ENCODE data around the gene NGF.

NGF gene

DNA sequence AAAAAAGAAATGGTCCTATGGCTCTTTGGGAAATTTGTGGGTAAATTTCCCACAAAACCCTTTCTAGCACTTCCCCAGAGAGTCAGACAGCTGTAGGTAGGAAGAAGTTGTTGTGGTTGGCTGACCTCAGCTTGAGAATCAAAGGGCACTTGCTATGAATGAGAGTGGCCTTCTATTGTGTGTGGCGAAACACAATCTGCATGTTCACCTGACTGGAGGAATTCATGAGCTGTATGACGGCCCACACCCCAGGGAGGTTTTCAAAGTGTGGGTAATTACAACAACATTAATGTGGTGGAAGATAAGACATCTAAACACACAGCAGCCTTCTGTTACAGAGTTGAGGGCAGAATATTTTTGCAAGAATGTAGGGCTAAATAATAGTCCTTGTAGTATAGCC is 38.8 kb downstream of the NGF start:
- H3K27me3 ChIP-seq (ENCODE audit: control insufficient read depth in 1 of 2, insufficient read depth in 2 of 2, low read length in 2 of 2) = no peaks in the 10 kb centered on the region
- no peak overlapping the region for H3K4me3 ChIP-seq (ENCODE audit: low read depth in 1 of 2, low read length in 2 of 2)
- H3K9me3 ChIP-seq (ENCODE audit: control insufficient read depth in 1 of 2, low read length in 2 of 2) = no peaks in the 10 kb centered on the region
- H3K27ac ChIP-seq (ENCODE audit: low read depth, low read length) = no peak overlapping the region
- no peak overlapping the region for H3K9ac ChIP-seq (ENCODE audit: low read depth in 1 of 2, low read length in 2 of 2)
- no peaks in the 10 kb centered on the region for H3K36me3 ChIP-seq (ENCODE audit: control insufficient read depth in 1 of 2, insufficient read depth in 2 of 2, low read length in 2 of 2)
- H3K4me1 ChIP-seq (ENCODE audit: control insufficient read depth in 1 of 2, insufficient read depth in 2 of 2, low read length in 2 of 2) = no peaks in the 10 kb centered on the region

DNA sequence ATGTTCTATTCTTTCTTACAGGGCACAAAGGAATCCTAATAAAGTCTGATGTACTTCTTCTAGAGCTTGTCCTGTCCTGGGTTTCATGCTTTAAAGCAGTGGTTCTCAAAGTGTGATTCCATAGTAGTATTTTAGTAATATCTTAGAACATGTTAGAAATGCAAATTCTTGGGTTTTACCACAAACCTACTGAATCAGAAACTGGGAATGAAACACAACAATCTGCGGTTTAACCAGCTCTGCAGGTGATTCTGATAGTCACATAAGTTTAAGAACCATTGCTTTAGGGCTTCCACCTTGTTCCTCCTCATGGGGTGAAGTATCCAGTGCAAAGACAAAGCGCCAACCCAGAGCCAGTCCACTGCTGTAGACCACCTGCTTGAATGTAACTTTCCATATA is 41.1 kb downstream of the NGF start:
- H3K4me1 ChIP-seq (ENCODE audit: control insufficient read depth in 1 of 2, insufficient read depth in 2 of 2, low read length in 2 of 2) = no peaks in the 10 kb centered on the region
- no peaks in the 10 kb centered on the region for H3K9me3 ChIP-seq (ENCODE audit: control insufficient read depth in 1 of 2, low read length in 2 of 2)
- H3K27me3 ChIP-seq (ENCODE audit: control insufficient read depth in 1 of 2, insufficient read depth in 2 of 2, low read length in 2 of 2) = no peaks in the 10 kb centered on the region
- no peak overlapping the region for H3K9ac ChIP-seq (ENCODE audit: low read depth in 1 of 2, low read length in 2 of 2)
- H3K4me3 ChIP-seq (ENCODE audit: low read depth in 1 of 2, low read length in 2 of 2) = no peak overlapping the region
- H3K27ac ChIP-seq (ENCODE audit: low read depth, low read length) = no peak overlapping the region
- H3K36me3 ChIP-seq (ENCODE audit: control insufficient read depth in 1 of 2, insufficient read depth in 2 of 2, low read length in 2 of 2) = no peaks in the 10 kb centered on the region

DNA sequence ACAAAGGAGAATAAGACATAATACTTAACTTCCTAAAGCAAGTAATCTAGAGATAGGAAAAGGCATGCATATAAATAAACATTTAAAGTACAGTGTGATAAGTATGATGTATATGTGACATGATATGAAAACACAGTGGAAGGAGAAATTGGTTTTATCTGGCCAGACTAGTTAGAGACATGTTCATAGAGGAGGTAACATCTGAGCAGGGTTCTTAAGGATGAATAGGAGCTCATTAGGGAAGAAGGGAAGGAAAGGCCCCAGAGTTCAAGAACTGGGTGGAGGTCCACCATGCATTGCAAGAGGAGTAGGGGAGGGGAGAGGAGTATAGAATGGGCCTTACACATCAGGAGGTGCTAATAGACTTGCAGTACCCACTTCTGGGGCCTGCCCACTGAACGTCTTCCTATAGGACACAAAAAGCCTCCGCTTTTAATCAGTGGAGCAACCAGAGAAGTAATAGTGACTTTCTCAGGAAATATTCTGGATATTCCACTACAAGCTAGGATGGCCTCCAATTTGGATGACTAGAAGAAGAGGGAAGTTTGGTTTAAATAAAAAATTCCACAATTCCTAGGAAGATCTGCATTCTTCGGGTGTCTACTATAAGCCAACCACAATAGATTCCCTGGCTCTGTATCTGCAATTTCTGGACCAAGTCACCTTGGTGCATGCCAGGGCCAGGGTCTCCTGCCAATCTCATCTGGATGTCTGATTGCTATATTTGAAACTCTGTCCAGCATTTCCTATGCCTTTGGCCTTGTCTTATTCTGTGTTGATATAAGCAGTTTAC is 41.9 kb downstream of the NGF start:
- Histone ChIP-seq H3K36me3 (ENCODE audit: control insufficient read depth in 1 of 2, insufficient read depth in 2 of 2, low read length in 2 of 2) (no peaks in the 10 kb centered on the region), H3K27me3 (ENCODE audit: control insufficient read depth in 1 of 2, insufficient read depth in 2 of 2, low read length in 2 of 2) (no peaks in the 10 kb centered on the region), H3K9me3 (ENCODE audit: control insufficient read depth in 1 of 2, low read length in 2 of 2) (no peaks in the 10 kb centered on the region), H3K4me1 (ENCODE audit: control insufficient read depth in 1 of 2, insufficient read depth in 2 of 2, low read length in 2 of 2) (no peaks in the 10 kb centered on the region), H3K4me3 (ENCODE audit: low read depth in 1 of 2, low read length in 2 of 2) (no peak overlapping the region), H3K9ac (ENCODE audit: low read depth in 1 of 2, low read length in 2 of 2) (no peak overlapping the region), H3K27ac (ENCODE audit: low read depth, low read length) (no peak overlapping the region)

DNA sequence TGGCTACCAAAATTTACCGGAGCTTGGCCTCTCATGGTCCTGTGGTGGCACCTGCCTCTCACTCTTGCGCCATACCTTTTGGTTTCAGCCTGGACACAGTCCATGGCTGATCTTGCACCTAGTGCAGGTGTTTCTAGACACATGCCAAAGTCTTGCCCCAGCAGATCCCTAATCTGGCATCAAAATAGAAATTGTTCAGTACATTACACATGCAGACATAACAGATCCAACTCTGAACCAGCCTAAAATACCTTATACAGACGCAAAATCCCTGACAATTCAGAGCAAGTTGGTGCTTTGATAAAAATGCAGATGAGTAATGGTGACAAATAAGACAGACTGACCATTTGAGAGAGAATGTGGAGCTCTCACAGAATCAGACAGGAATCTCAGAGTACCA is 44.1 kb downstream of the NGF start:
- H3K27ac ChIP-seq (ENCODE audit: low read depth, low read length) = no peak overlapping the region

DNA sequence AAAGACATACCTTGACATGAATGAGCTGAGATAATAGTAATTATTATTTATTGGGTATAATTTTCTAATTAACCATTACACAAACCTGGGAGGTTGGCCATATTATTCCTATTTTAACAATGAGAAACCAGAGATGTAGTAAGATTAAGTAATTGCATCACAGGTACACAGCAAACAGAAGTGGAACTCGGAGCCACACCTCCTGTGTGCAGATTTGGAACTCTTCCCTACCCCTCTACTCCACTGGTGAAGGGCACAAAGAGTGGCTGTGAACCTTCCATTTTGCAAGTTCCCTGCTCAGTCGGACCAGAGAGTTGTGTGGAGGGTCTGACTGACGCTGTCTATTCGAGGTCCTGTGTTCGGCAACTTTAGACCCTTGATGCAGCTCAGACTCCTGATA is 45.0 kb downstream of the NGF start:
- Histone ChIP-seq H3K27ac (ENCODE audit: low read depth, low read length) (no peak overlapping the region), H3K36me3 (ENCODE audit: control insufficient read depth in 1 of 2, insufficient read depth in 2 of 2, low read length in 2 of 2) (no peaks in the 10 kb centered on the region), H3K27me3 (ENCODE audit: control insufficient read depth in 1 of 2, insufficient read depth in 2 of 2, low read length in 2 of 2) (no peaks in the 10 kb centered on the region), H3K9ac (ENCODE audit: low read depth in 1 of 2, low read length in 2 of 2) (no peak overlapping the region), H3K9me3 (ENCODE audit: control insufficient read depth in 1 of 2, low read length in 2 of 2) (no peaks in the 10 kb centered on the region), H3K4me1 (ENCODE audit: control insufficient read depth in 1 of 2, insufficient read depth in 2 of 2, low read length in 2 of 2) (no peaks in the 10 kb centered on the region), H3K4me3 (ENCODE audit: low read depth in 1 of 2, low read length in 2 of 2) (no peak overlapping the region)

More for the DNA sequence above, 44.1 kb downstream of the NGF start:
- H3K4me1 ChIP-seq (ENCODE audit: control insufficient read depth in 1 of 2, insufficient read depth in 2 of 2, low read length in 2 of 2) = no peaks in the 10 kb centered on the region
- no peak overlapping the region for H3K4me3 ChIP-seq (ENCODE audit: low read depth in 1 of 2, low read length in 2 of 2)
- no peak overlapping the region for H3K9ac ChIP-seq (ENCODE audit: low read depth in 1 of 2, low read length in 2 of 2)
- H3K27me3 ChIP-seq (ENCODE audit: control insufficient read depth in 1 of 2, insufficient read depth in 2 of 2, low read length in 2 of 2) = no peaks in the 10 kb centered on the region
- H3K36me3 ChIP-seq (ENCODE audit: control insufficient read depth in 1 of 2, insufficient read depth in 2 of 2, low read length in 2 of 2) = no peaks in the 10 kb centered on the region
- H3K9me3 ChIP-seq (ENCODE audit: control insufficient read depth in 1 of 2, low read length in 2 of 2) = no peaks in the 10 kb centered on the region

DNA sequence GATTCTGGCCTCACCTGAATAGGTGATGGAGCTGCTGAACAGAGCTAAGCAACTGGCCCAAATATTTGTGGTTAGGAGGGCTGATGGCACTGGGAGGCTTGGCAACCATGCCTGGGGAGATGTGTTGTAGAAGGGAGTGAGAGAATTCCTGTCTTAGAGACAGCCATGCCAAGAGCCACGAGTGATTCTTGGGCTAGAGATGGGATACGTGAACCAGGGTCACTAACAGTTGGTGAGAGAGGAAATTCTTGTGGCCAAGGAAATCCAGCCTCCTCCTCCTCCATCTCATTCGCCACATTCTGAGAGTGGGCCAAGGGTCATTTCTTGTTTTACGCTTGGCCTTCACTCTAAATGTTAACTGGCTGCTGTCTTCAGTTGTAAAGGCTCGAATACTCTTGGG is 46.3 kb downstream of the NGF start:
- Histone ChIP-seq H3K27me3 (ENCODE audit: control insufficient read depth in 1 of 2, insufficient read depth in 2 of 2, low read length in 2 of 2) (no peaks in the 10 kb centered on the region), H3K4me1 (ENCODE audit: control insufficient read depth in 1 of 2, insufficient read depth in 2 of 2, low read length in 2 of 2) (no peaks in the 10 kb centered on the region)

DNA sequence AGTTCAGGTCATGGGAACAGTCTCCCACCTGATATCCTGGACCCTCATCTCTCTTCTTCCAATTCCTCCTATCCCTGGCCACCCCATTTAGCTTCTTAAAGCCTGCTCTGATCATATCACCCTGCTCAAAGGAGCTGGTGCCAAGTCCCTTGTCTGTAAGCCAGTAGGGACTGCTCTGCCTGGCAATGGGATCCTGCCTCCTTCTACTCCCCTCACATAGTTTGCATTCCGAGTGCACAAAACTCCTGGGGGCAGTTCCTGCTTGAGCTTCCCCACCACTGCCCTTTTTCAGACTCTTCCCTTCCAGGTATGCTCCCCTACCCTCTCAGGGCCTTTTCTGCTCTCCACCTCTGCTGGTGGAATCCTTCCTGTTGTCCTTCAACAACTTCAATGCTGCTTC is 48.1 kb downstream of the NGF start:
- Histone ChIP-seq H3K36me3 (ENCODE audit: control insufficient read depth in 1 of 2, insufficient read depth in 2 of 2, low read length in 2 of 2) (no peaks in the 10 kb centered on the region), H3K27ac (ENCODE audit: low read depth, low read length) (no peak overlapping the region), H3K27me3 (ENCODE audit: control insufficient read depth in 1 of 2, insufficient read depth in 2 of 2, low read length in 2 of 2) (no peaks in the 10 kb centered on the region), H3K4me3 (ENCODE audit: low read depth in 1 of 2, low read length in 2 of 2) (no peak overlapping the region), H3K4me1 (ENCODE audit: control insufficient read depth in 1 of 2, insufficient read depth in 2 of 2, low read length in 2 of 2) (no peaks in the 10 kb centered on the region), H3K9me3 (ENCODE audit: control insufficient read depth in 1 of 2, low read length in 2 of 2) (no peaks in the 10 kb centered on the region), H3K9ac (ENCODE audit: low read depth in 1 of 2, low read length in 2 of 2) (no peak overlapping the region)

More for the DNA sequence above, 46.3 kb downstream of the NGF start:
- H3K9ac ChIP-seq (ENCODE audit: low read depth in 1 of 2, low read length in 2 of 2) = no peak overlapping the region
- H3K36me3 ChIP-seq (ENCODE audit: control insufficient read depth in 1 of 2, insufficient read depth in 2 of 2, low read length in 2 of 2) = no peaks in the 10 kb centered on the region
- no peaks in the 10 kb centered on the region for H3K9me3 ChIP-seq (ENCODE audit: control insufficient read depth in 1 of 2, low read length in 2 of 2)
- H3K27ac ChIP-seq (ENCODE audit: low read depth, low read length) = no peak overlapping the region
- no peak overlapping the region for H3K4me3 ChIP-seq (ENCODE audit: low read depth in 1 of 2, low read length in 2 of 2)

DNA sequence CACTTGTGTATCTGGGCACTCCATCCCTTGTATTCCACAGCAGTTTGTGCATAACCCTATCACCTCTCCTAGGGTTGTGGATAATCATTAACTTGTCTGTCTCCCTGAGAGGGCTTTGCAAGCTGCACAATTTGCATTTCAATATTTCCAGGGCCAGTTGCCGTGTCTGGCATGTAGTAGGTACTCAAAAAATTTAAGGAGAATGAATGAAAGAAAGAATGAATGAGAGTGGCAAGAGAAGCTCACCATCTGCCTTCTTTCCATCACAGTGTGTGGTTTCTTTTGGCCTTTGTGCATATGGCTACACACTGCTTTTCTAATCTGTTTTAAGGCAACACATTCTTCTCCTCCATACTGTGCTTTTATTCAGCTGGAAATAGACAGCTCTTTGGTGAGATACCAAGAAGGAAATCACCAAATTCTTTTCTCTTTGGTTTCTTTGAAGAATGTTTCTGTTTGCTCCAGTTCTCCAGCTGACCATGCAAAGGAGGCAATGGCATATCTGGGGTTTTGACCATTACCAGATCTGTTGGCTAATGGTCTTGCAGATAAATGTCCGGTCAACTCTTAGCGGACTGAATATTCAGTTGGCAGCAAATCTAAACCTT is 49.4 kb downstream of the NGF start:
- no peak overlapping the region for H3K27ac ChIP-seq (ENCODE audit: low read depth, low read length)
- no peaks in the 10 kb centered on the region for H3K36me3 ChIP-seq (ENCODE audit: control insufficient read depth in 1 of 2, insufficient read depth in 2 of 2, low read length in 2 of 2)
- H3K4me1 ChIP-seq (ENCODE audit: control insufficient read depth in 1 of 2, insufficient read depth in 2 of 2, low read length in 2 of 2) = no peaks in the 10 kb centered on the region
- no peak overlapping the region for H3K4me3 ChIP-seq (ENCODE audit: low read depth in 1 of 2, low read length in 2 of 2)
- no peaks in the 10 kb centered on the region for H3K9me3 ChIP-seq (ENCODE audit: control insufficient read depth in 1 of 2, low read length in 2 of 2)
- H3K9ac ChIP-seq (ENCODE audit: low read depth in 1 of 2, low read length in 2 of 2) = no peak overlapping the region
- no peaks in the 10 kb centered on the region for H3K27me3 ChIP-seq (ENCODE audit: control insufficient read depth in 1 of 2, insufficient read depth in 2 of 2, low read length in 2 of 2)

DNA sequence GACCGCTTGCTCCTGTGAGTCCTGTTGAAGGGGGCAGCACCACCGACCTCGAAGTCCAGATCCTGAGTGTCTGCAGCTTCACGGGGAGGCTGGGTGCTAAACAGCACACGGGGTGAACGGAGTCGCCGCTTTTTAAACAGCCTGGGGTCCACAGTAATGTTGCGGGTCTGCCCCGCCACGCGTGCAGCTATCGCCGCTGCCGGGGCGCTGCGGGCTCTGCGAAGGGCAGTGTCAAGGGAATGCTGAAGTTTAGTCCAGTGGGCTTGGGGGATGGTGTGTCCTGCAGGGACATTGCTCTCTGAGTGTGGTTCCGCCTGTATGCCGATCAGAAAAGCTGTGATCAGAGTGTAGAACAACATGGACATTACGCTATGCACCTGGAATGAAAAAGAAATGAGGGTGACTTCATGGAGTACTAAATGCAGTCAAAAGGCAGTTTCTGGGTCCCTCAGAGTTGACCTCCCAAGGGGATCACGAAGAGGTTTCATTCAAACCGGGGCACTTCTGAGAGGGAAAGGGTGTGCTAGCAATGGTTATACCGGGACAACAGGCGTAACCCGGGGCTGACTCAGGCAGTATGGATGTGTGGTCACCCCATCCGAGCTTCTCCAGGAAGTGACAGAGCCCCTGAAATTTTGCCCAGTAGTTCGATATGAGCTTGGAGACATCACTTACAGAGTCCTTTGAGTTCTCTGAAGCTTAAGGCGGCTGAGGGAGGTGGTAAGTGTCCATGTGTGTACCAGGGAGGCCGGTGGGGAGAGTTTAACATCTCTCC is 51.4 kb downstream of the NGF start:
- Histone ChIP-seq H3K27ac (ENCODE audit: low read depth, low read length) (no peak overlapping the region), H3K9me3 (ENCODE audit: control insufficient read depth in 1 of 2, low read length in 2 of 2) (no peaks in the 10 kb centered on the region), H3K36me3 (ENCODE audit: control insufficient read depth in 1 of 2, insufficient read depth in 2 of 2, low read length in 2 of 2) (no peaks in the 10 kb centered on the region), H3K4me3 (ENCODE audit: low read depth in 1 of 2, low read length in 2 of 2) (no peak overlapping the region), H3K4me1 (ENCODE audit: control insufficient read depth in 1 of 2, insufficient read depth in 2 of 2, low read length in 2 of 2) (no peaks in the 10 kb centered on the region), H3K9ac (ENCODE audit: low read depth in 1 of 2, low read length in 2 of 2) (no peak overlapping the region), H3K27me3 (ENCODE audit: control insufficient read depth in 1 of 2, insufficient read depth in 2 of 2, low read length in 2 of 2) (no peaks in the 10 kb centered on the region)

DNA sequence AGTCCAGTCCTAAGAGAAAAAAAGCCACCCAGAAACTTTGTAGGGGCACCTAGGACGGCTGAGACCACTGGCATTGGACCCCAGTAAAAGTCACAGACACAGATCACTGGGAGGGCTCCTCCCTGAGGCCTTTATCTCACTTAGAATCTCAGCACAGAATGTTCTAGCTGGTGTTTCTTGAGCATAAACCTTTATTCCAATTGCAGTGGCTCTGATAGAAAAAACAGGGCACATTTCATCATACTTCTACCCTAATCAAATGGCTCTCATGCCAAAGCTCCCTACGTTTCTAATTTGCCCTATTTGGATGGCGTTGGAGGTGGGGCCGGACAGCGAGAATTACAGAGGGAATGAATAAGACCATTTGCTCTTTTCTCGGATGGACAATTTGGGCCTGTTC is 53.8 kb downstream of the NGF start:
- no peaks in the 10 kb centered on the region for H3K4me1 ChIP-seq (ENCODE audit: control insufficient read depth in 1 of 2, insufficient read depth in 2 of 2, low read length in 2 of 2)
- H3K9ac ChIP-seq (ENCODE audit: low read depth in 1 of 2, low read length in 2 of 2) = no peak overlapping the region
- H3K36me3 ChIP-seq (ENCODE audit: control insufficient read depth in 1 of 2, insufficient read depth in 2 of 2, low read length in 2 of 2) = no peaks in the 10 kb centered on the region
- no peak overlapping the region for H3K4me3 ChIP-seq (ENCODE audit: low read depth in 1 of 2, low read length in 2 of 2)
- no peaks in the 10 kb centered on the region for H3K27me3 ChIP-seq (ENCODE audit: control insufficient read depth in 1 of 2, insufficient read depth in 2 of 2, low read length in 2 of 2)
- no peaks in the 10 kb centered on the region for H3K9me3 ChIP-seq (ENCODE audit: control insufficient read depth in 1 of 2, low read length in 2 of 2)
- H3K27ac ChIP-seq (ENCODE audit: low read depth, low read length) = no peak overlapping the region

All from duodenal mucosa (tissue), 2 donors.